HepG2 (cell line): ENCODE results near the gene MOK. TPM values are rescaled to one million over a fixed set of nuclear protein-coding genes. Genes with fewer than 3 reads are reported as not detected.
A peak's percentile ranks its signal among the peaks of the same experiment; 100 is the strongest.

Experiments
- ARID2 ChIP-seq: sonication (generic); formaldehyde crosslinking; IDR thresholded peaks from 2 replicates; pipeline ENCODE4 v1.8.1; 2022; ENCODE audit warnings: mild to moderate bottlenecking, missing genetic modification reagents, borderline replicate concordance
- GATA4 ChIP-seq: sonication (generic); IDR thresholded peaks from 2 replicates; pipeline ENCODE4 v1.6.1; 2016; ENCODE audit warnings: antibody characterized with exemption, low read depth, borderline replicate concordance
- GATAD1 ChIP-seq: IDR thresholded peaks from 2 replicates; pipeline ENCODE4 v1.6.1; 2016; ENCODE audit warnings: missing genetic modification reagents, missing compliant biosample characterization
- HNF4G ChIP-seq, 2 experiments: sonication (generic) in 1 of 2; formaldehyde crosslinking in 1 of 2; IDR thresholded peaks; 2 replicates each; pipeline versions ENCODE4 v1.4.0 to v1.6.1; 2011 to 2020; ENCODE audit warnings: borderline replicate concordance in 2 of 2, low read depth in 2 of 2, mild to moderate bottlenecking in 2 of 2, low read length in 1 of 2, missing genetic modification reagents in 1 of 2, moderate library complexity in 1 of 2
- HOXD1 ChIP-seq: sonication (generic); formaldehyde crosslinking; IDR thresholded peaks from 2 replicates; pipeline ENCODE4 v1.5.0; 2020; ENCODE audit warnings: missing genetic modification reagents
- LCORL ChIP-seq, 2 experiments: fragments of 450-650 bp in 1 of 2; sonication (generic) in 1 of 2; formaldehyde crosslinking in 1 of 2; IDR thresholded peaks; 2 replicates each; pipeline versions ENCODE4 v1.5.0 to v1.6.1; 2017 to 2020; ENCODE audit warnings: antibody characterized with exemption in 1 of 2, missing genetic modification reagents in 1 of 2
- MAZ ChIP-seq, 2 experiments: sonication (generic) in 1 of 2; formaldehyde crosslinking in 1 of 2; IDR thresholded peaks; 2 replicates each; pipeline versions ENCODE4 v1.5.0 to v1.6.1; 2012 to 2020; ENCODE audit warnings: low read depth in 2 of 2, mild to moderate bottlenecking in 2 of 2, borderline replicate concordance in 1 of 2, improper control_type of control experiment in 1 of 2, low read length in 1 of 2, missing genetic modification reagents in 1 of 2, moderate library complexity in 1 of 2
- PRMT3 ChIP-seq: sonication (generic); formaldehyde crosslinking; IDR thresholded peaks from 2 replicates; pipeline ENCODE4 v1.8.1; 2022; ENCODE audit warnings: low read depth, mild to moderate bottlenecking, moderate library complexity, missing genetic modification reagents, borderline replicate concordance
- RAD21 ChIP-seq: fragments of 450-650 bp; formaldehyde crosslinking; IDR thresholded peaks from 2 replicates; pipeline ENCODE4 v1.5.0; 2020; ENCODE audit warnings: mild to moderate bottlenecking
- RNF2 ChIP-seq: fragments of 450-650 bp; conservative IDR thresholded peaks from 2 replicates; pipeline ENCODE4 v1.6.1; 2016; ENCODE audit warnings: low read depth
- SP140L ChIP-seq: sonication (generic); formaldehyde crosslinking; IDR thresholded peaks from 2 replicates; pipeline ENCODE4 v1.4.0; 2020; ENCODE audit warnings: missing genetic modification reagents, borderline replicate concordance
- TAF15 ChIP-seq: fragments of 200-400 bp; formaldehyde crosslinking; IDR thresholded peaks from one replicate; pipeline ENCODE4 v1.6.1; 2018; ENCODE audit warnings: mild to moderate bottlenecking, low read depth, low read length; ENCODE audit not compliant: poor library complexity, severe bottlenecking
- ZIK1 ChIP-seq: sonication (generic); formaldehyde crosslinking; IDR thresholded peaks from 2 replicates; pipeline ENCODE4 v1.5.0; 2020; ENCODE audit warnings: mild to moderate bottlenecking, low read depth, missing genetic modification reagents, borderline replicate concordance
- ZNF225 ChIP-seq: sonication (generic); formaldehyde crosslinking; IDR thresholded peaks from 2 replicates; pipeline ENCODE4 v1.4.0; 2020; ENCODE audit warnings: mild to moderate bottlenecking, missing genetic modification reagents
- ZNF44 ChIP-seq: sonication (generic); formaldehyde crosslinking; IDR thresholded peaks from 2 replicates; pipeline ENCODE4 v1.5.1; 2020; ENCODE audit warnings: mild to moderate bottlenecking, missing genetic modification reagents
- ZNF816 ChIP-seq: sonication (generic); formaldehyde crosslinking; IDR thresholded peaks from 2 replicates; pipeline ENCODE4 v1.8.0; 2022; ENCODE audit warnings: missing genetic modification reagents, mild to moderate bottlenecking, borderline replicate concordance
- polyA plus RNA-seq, 8 experiments: library from polyadenylated mRNA; depleted of rRNA in 3 of 8; stranded (reverse) in 7 of 8; unstranded in 1 of 8; fragments of >200 nt; fragmentation: Illumina TruSeq in 4 of 8; extraction: Trizol in 4 of 8; gene quantifications; 2 replicates each; pipeline versions ENCODE4 v1.2.1 to v1.2.3, GENCODE V29; 2011 to 2016; ENCODE audit warnings: low read depth in 4 of 8, missing spikeins in 1 of 8, mixed read lengths in 1 of 8; ENCODE audit not compliant: insufficient read depth in 1 of 8
- total RNA-seq, 5 experiments: library from RNA; depleted of rRNA; stranded (reverse); fragments of >200 nt; fragmentation: Illumina TruSeq; extraction: Trizol; gene quantifications; 2 replicates each; pipeline ENCODE4 v1.2.3, GENCODE V29; 2016; ENCODE audit warnings: low read depth in 1 of 5
- TF ChIP-seq, protein P1 (sequence below): sonication (generic); formaldehyde crosslinking; IDR thresholded peaks from 2 replicates; pipeline ENCODE4 v1.5.0; 2020; ENCODE audit warnings: mild to moderate bottlenecking, missing genetic modification reagents, borderline replicate concordance
- TF ChIP-seq, protein P2 (sequence below): sonication (generic); formaldehyde crosslinking; IDR thresholded peaks from 2 replicates; pipeline ENCODE4 v1.5.1; 2020; ENCODE audit warnings: mild to moderate bottlenecking, missing genetic modification reagents, borderline replicate concordance
- TF ChIP-seq, protein P3 (sequence below): sonication (generic); formaldehyde crosslinking; IDR thresholded peaks from 2 replicates; pipeline ENCODE4 v1.5.0; 2020; ENCODE audit warnings: missing genetic modification reagents

Gene MOK
- total and polyA plus RNA-seq, 2 of the 13 experiments (the other 11 are each of a cell fraction or from before 2014, with no cell fraction given) = 15.3 to 16.9 TPM

DNA sequence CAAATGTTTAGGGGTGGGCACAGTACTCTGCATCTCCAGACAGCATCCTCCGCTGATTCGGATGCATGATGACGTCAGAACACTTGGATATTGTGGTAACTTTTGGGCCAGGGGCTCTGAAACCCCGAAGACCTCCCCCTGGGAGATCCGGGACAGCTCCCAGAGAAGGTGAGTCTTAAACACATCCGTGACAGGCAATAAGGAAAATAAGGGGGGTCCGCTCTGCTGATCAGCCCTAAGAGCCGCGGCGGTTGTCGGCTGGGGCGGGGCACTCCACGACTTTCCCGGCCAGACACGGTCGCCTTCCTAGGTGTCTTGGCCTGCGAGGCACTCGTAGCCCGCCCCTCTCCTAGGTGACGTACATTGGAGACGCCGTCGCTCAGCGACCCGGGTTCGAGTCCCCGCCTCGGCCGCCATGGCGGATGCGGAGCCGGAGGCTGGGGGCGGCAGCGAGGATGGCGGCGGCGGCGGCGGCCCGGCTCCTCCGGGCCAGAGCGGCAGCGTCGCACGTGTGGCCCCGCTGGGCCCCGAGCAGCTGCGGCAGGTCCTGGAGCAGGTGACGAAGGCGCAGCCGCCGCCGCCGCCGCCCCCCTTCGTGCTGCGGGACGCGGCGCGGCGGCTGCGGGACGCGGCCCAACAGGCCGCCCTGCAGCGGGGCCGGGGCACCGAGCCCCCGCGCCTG is 14.5 kb upstream of the MOK start, which contains the start of gene ZNF839 (continued):
- TF ChIP-seq RNF2 = no peak
- TF ChIP-seq MAZ (IDR thresholded peaks at IDR 0.05; ENCODE audit: borderline replicate concordance, low read depth, low read length) = 0 out of 2 replicates have a peak, but pooled peaks have one; percentile 66
- peak; percentile 61; the same call in 1 of the 2 replicates for TF ChIP-seq MAZ (CRISPR knock-in tag; IDR thresholded peaks at IDR 0.05; ENCODE audit: low read depth)
- peak; percentile 93 for TF ChIP-seq GATAD1 (CRISPR knock-in tag)
- peak; percentile 30; the same call in 1 of the 2 replicates for TF ChIP-seq RAD21 (CRISPR knock-in tag)
- TF ChIP-seq, protein P1, sequence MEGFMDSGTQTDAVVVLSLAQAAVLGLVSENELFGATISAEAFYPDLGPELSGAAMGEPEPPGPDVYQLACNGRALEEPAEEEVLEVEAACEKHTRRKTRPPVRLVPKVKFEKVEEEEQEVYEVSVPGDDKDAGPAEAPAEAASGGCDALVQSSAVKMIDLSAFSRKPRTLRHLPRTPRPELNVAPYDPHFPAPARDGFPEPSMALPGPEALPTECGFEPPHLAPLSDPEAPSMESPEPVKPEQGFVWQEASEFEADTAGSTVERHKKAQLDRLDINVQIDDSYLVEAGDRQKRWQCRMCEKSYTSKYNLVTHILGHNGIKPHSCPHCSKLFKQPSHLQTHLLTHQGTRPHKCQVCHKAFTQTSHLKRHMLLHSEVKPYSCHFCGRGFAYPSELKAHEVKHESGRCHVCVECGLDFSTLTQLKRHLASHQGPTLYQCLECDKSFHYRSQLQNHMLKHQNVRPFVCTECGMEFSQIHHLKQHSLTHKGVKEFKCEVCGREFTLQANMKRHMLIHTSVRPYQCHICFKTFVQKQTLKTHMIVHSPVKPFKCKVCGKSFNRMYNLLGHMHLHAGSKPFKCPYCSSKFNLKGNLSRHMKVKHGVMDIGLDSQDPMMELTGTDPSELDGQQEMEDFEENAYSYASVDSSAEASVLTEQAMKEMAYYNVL = 0 out of 2 replicates have a peak, but pooled peaks have one; percentile 35
- no peak for TF ChIP-seq HOXD1 (CRISPR knock-in tag)
- peak; percentile 62; the same call in 1 of the 2 replicates for TF ChIP-seq ZNF225 (CRISPR knock-in tag)
- peak; percentile 42; the same call in 1 of the 2 replicates for TF ChIP-seq ZIK1
- no peak for TF ChIP-seq HNF4G (IDR thresholded peaks at IDR 0.05; ENCODE audit: borderline replicate concordance, low read depth, low read length)
- no peak for TF ChIP-seq HNF4G (CRISPR knock-in tag; IDR thresholded peaks at IDR 0.05; ENCODE audit: borderline replicate concordance, low read depth)
- TF ChIP-seq, protein P2, sequence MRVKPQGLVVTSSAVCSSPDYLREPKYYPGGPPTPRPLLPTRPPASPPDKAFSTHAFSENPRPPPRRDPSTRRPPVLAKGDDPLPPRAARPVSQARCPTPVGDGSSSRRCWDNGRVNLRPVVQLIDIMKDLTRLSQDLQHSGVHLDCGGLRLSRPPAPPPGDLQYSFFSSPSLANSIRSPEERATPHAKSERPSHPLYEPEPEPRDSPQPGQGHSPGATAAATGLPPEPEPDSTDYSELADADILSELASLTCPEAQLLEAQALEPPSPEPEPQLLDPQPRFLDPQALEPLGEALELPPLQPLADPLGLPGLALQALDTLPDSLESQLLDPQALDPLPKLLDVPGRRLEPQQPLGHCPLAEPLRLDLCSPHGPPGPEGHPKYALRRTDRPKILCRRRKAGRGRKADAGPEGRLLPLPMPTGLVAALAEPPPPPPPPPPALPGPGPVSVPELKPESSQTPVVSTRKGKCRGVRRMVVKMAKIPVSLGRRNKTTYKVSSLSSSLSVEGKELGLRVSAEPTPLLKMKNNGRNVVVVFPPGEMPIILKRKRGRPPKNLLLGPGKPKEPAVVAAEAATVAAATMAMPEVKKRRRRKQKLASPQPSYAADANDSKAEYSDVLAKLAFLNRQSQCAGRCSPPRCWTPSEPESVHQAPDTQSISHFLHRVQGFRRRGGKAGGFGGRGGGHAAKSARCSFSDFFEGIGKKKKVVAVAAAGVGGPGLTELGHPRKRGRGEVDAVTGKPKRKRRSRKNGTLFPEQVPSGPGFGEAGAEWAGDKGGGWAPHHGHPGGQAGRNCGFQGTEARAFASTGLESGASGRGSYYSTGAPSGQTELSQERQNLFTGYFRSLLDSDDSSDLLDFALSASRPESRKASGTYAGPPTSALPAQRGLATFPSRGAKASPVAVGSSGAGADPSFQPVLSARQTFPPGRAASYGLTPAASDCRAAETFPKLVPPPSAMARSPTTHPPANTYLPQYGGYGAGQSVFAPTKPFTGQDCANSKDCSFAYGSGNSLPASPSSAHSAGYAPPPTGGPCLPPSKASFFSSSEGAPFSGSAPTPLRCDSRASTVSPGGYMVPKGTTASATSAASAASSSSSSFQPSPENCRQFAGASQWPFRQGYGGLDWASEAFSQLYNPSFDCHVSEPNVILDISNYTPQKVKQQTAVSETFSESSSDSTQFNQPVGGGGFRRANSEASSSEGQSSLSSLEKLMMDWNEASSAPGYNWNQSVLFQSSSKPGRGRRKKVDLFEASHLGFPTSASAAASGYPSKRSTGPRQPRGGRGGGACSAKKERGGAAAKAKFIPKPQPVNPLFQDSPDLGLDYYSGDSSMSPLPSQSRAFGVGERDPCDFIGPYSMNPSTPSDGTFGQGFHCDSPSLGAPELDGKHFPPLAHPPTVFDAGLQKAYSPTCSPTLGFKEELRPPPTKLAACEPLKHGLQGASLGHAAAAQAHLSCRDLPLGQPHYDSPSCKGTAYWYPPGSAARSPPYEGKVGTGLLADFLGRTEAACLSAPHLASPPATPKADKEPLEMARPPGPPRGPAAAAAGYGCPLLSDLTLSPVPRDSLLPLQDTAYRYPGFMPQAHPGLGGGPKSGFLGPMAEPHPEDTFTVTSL = no peak
- TF ChIP-seq ZNF816 = no peak
- no peak for TF ChIP-seq ZNF44
- TF ChIP-seq PRMT3 = no peak
- no peak for TF ChIP-seq ARID2 (CRISPR knock-in tag)
- no peak for TF ChIP-seq SP140L
- TF ChIP-seq, protein P3, sequence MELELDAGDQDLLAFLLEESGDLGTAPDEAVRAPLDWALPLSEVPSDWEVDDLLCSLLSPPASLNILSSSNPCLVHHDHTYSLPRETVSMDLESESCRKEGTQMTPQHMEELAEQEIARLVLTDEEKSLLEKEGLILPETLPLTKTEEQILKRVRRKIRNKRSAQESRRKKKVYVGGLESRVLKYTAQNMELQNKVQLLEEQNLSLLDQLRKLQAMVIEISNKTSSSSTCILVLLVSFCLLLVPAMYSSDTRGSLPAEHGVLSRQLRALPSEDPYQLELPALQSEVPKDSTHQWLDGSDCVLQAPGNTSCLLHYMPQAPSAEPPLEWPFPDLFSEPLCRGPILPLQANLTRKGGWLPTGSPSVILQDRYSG (CRISPR knock-in tag) = 0 out of 2 replicates have a peak, but pooled peaks have one; percentile 52
- no peak for TF ChIP-seq GATA4
- TF ChIP-seq LCORL (IDR thresholded peaks at IDR 0.05) = no peak
- 0 out of 2 replicates have a peak, but pooled peaks have one; percentile 17 for TF ChIP-seq LCORL (CRISPR knock-in tag; IDR thresholded peaks at IDR 0.05)
- peak; percentile 25 for TF ChIP-seq TAF15
